Activated naive CD8-positive, alpha-beta T cell treated with anti-CD3 and anti-CD28 coated beads, Interleukin-2, amount 10 ng/mL, durations not matched to agents 7 days and 5 days (primary cell): Measurements from ENCODE around the gene TMEM176B. TPM values are rescaled to one million over a fixed set of nuclear protein-coding genes. Genes with fewer than 3 reads are reported as not detected.
A peak's percentile ranks its signal among the peaks of the same experiment; 100 is the strongest.
"Not testable (repeated sequence)": the region's sequence is repeated elsewhere in the genome, so short reads cannot be mapped to it uniquely, and the experiment has no call there.

Experiments
- ATAC-seq: fragments of 150-1000 bp; cut with Tn5 transposase; one replicate; pipeline ENCODE4 v1.10.0; 2021; ENCODE audit warnings: low read depth, moderate library complexity
- POLR2A ChIA-PET: fragments of 350-600 bp; sonication (Branson Sonifier 250); formaldehyde crosslinking; loops from one replicate; lab custom pipeline; 2021; ENCODE audit warnings: antibody characterized with exemption; lab: Charles Lee
- DNase-seq: peaks from one replicate; pipeline ENCODE4 v3.0.0; 2021
- H3K27ac Mint-ChIP-seq: one replicate; pipeline ENCODE4 v1.8.0; 2022; ENCODE audit warnings: mild to moderate bottlenecking, mixed read lengths
- H3K27me3 Mint-ChIP-seq: one replicate; pipeline ENCODE4 v1.8.0; 2022; ENCODE audit warnings: mild to moderate bottlenecking, moderate library complexity, mixed read lengths
- H3K36me3 Mint-ChIP-seq: one replicate; pipeline ENCODE4 v1.8.0; 2021; ENCODE audit warnings: mild to moderate bottlenecking, mixed read lengths
- H3K4me1 Mint-ChIP-seq: one replicate; pipeline ENCODE4 v1.8.0; 2021; ENCODE audit warnings: mixed read lengths
- H3K4me3 Mint-ChIP-seq: one replicate; pipeline ENCODE4 v1.8.0; 2022; ENCODE audit warnings: mild to moderate bottlenecking, moderate library complexity, mixed read lengths
- H3K9me3 Mint-ChIP-seq: one replicate; pipeline ENCODE4 v1.8.0; 2021; ENCODE audit warnings: mixed read lengths
- total RNA-seq, 2 experiments: library from RNA; stranded (reverse); gene quantifications; one replicate each; pipeline ENCODE4 v1.2.3, GENCODE V29; 2021

TMEM176B gene
- total RNA-seq, 2 experiments from 2014 or later: 0.61 to 0.82 TPM

DNA sequence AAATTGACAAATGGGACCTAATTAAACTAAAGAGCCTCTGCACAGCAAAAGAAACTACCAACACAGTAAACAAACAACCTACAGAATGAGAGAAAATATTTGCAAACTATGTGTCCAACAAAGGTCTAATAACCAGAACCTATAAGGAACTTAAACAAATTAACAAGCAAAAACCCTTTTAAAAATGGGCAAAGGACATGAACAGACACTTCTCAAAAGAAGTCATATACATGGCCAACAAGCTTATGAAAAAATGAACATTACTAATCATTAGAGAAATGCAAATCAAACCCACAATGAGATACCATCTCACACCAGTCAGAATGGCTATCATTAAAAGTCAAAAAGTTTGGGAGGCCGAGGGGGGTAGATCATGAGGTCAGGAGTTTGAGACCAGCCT is 26.0 kb downstream of the TMEM176B start:
- H3K4me3 Mint-ChIP-seq, H3K4me1 Mint-ChIP-seq, H3K36me3 Mint-ChIP-seq, H3K27ac Mint-ChIP-seq, H3K9me3 Mint-ChIP-seq, POLR2A ChIA-PET, DNase-seq, ATAC-seq: not testable (repeated sequence)
- peaks cover 13% of the 10 kb centered on the region for H3K27me3 Mint-ChIP-seq

- H3K27me3 Mint-ChIP-seq: peaks cover 7% of the 10 kb centered on the region
- no peak overlapping the region for H3K4me3 Mint-ChIP-seq
- no peak overlapping the region for H3K27ac Mint-ChIP-seq
- DNase-seq (no peak), ATAC-seq (no peak)
- POLR2A ChIA-PET: interaction anchor here (0.7 kb wide), 1 partner anchor 30 kb away, joined by 3 read pairs; the partner anchor contains the start of gene TMEM176B
- H3K36me3 Mint-ChIP-seq: no peaks in the 10 kb centered on the region
- H3K9me3 Mint-ChIP-seq: peaks cover 3% of the 10 kb centered on the region
- H3K4me1 Mint-ChIP-seq: no peaks in the 10 kb centered on the region
Measured at GRCh38 chr7:150769768-150770167, 30.4 kb downstream of the TMEM176B start.

DNA sequence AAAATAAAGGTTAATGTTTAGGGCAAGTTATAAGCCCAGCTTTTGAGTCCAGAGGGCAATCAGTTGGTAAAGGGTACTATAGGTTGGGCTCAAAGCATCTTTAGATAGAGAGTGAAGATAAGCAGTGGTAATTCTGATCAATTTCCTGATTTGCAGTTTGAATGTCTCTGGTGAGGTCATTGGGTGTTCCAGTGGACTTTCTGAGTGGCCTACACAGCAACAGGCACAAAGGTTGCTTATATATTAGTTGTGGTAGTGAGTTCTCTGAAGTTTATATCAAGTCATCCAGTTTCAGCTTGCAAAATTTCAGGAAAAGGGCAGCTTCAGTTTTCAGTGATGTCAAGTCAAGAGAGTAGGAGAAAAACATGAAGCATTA is 33.8 kb downstream of the TMEM176B start:
- Mint-ChIP-seq H3K36me3 (peaks cover 8% of the 10 kb centered on the region), H3K9me3 (peaks cover 1% of the 10 kb centered on the region), H3K4me1 (no peaks in the 10 kb centered on the region), H3K4me3 (no peak overlapping the region), H3K27ac (no peak overlapping the region), H3K27me3 (no peaks in the 10 kb centered on the region)
- POLR2A ChIA-PET: no interaction called here
- ATAC-seq (no peak), DNase-seq (no peak)

DNA sequence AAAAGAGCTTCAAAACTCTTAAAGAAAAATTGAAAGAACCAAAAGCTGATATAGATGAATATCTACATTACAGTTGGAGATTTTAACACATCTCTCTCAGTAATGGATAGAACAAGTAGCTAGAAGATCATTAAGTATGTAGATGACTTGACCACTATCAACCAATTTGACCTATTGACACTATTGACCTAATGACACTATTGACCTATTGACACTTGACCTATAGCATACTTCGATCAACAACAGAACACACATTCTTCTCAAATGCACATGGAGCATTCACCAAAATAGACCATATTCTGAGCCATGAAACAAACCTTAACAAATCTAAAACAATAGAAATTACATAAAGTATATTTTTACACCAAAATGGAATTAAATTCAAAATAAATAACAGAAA is 40.7 kb downstream of the TMEM176B start:
- Mint-ChIP-seq H3K27ac (no peak overlapping the region), H3K4me1 (peaks cover 22% of the 10 kb centered on the region), H3K27me3 (no peaks in the 10 kb centered on the region), H3K9me3 (peaks cover 5% of the 10 kb centered on the region), H3K4me3 (no peak overlapping the region), H3K36me3 (peaks cover 11% of the 10 kb centered on the region)
- DNase-seq (no peak), ATAC-seq (no peak)
- POLR2A ChIA-PET: no interaction called here

- no peak for DNase-seq
- H3K36me3 Mint-ChIP-seq: peaks cover 8% of the 10 kb centered on the region
- H3K27me3 Mint-ChIP-seq: no peaks in the 10 kb centered on the region
- POLR2A ChIA-PET: interaction anchor here (0.5 to 3.9 kb wide), 5 partner anchors 236 to 352 kb away, joined by 3 to 67 read pairs (median 6); partner anchors contain the start of genes GIMAP7 and GIMAP8
- peak overlapping the region; percentile 85 for H3K4me3 Mint-ChIP-seq
- peaks cover 5% of the 10 kb centered on the region for H3K9me3 Mint-ChIP-seq
- no peak for ATAC-seq
- H3K27ac Mint-ChIP-seq: peak overlapping the region; percentile 91
- peaks cover 38% of the 10 kb centered on the region for H3K4me1 Mint-ChIP-seq
Measured at GRCh38 chr7:150756858-150757257, 43.3 kb downstream of the TMEM176B start.

GRCh38 chr7:150756166-150756565 is 44.0 kb downstream of the TMEM176B start:
- POLR2A ChIA-PET: interaction anchor here (0.5 to 3.9 kb wide), 32 partner anchors 13 to 433 kb away, joined by 3 to 67 read pairs (median 5); partner anchors contain the start of genes ABCB8, ACTR3C, GIMAP1 and GIMAP2
- H3K4me1 Mint-ChIP-seq: peaks cover 41% of the 10 kb centered on the region
- peaks cover 2% of the 10 kb centered on the region for H3K9me3 Mint-ChIP-seq
- H3K27ac Mint-ChIP-seq: peak overlapping the region; percentile 91
- H3K27me3 Mint-ChIP-seq: no peaks in the 10 kb centered on the region
- ATAC-seq: no peak
- DNase-seq: no peak
- peak overlapping the region; percentile 85 for H3K4me3 Mint-ChIP-seq
- peaks cover 1% of the 10 kb centered on the region for H3K36me3 Mint-ChIP-seq

DNA sequence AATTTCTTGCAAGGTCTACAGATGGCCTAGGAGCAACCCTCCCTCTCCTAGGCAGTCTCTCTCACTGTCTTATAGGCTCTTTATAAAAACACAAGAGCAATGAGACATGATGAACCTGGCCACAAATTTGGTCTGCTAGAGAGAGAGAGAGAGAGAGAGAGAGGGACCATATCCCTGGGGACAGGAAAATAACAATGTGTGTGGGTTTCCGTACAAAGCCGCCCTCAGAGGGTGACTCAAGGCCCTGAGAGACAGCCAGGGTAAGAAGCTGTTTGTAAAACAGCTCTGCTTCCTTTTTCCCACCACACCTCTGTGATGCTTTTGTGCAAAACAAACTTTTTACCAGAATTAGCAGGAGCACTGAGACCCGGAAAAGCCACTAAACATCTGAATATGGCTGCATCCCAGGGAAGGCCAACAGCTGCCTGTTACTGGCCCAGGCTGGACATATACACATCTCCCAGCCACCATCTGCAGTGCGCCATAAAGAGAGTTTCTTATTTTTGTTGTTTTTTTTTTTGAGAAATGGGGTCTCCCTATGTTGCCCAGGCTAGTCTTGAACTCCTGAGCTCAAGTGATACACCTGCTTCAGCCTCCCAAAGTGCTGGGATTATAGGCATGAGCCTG is 44.6 kb downstream of the TMEM176B start:
- POLR2A ChIA-PET: interaction anchor here (0.6 to 3.9 kb wide), 37 partner anchors 12 to 432 kb away, joined by 3 to 67 read pairs (median 5); partner anchors contain the start of genes ABCB8, ACTR3C, GIMAP1 and GIMAP2
- H3K4me3 Mint-ChIP-seq: peak overlapping the region; percentile 85
- H3K4me1 Mint-ChIP-seq: peaks cover 45% of the 10 kb centered on the region
- ATAC-seq (peak; percentile 87), DNase-seq (peak; percentile 50)
- H3K36me3 Mint-ChIP-seq: no peaks in the 10 kb centered on the region
- H3K27ac Mint-ChIP-seq: peak overlapping the region; percentile 91
- peaks cover 2% of the 10 kb centered on the region for H3K9me3 Mint-ChIP-seq
- no peaks in the 10 kb centered on the region for H3K27me3 Mint-ChIP-seq

GRCh38 chr7:150754951-150755350 is 45.2 kb downstream of the TMEM176B start:
- ATAC-seq: peak; percentile 39
- Mint-ChIP-seq H3K27me3 (no peaks in the 10 kb centered on the region), H3K36me3 (no peaks in the 10 kb centered on the region), H3K4me1 (peaks cover 49% of the 10 kb centered on the region), H3K27ac (peak overlapping the region; percentile 91), H3K9me3 (peaks cover 2% of the 10 kb centered on the region), H3K4me3 (peak overlapping the region; percentile 85)
- POLR2A ChIA-PET: interaction anchor here (0.7 to 3.9 kb wide), 28 partner anchors 12 to 432 kb away, joined by 3 to 67 read pairs (median 5); partner anchors contain the start of genes ACTR3C, GIMAP1, GIMAP2 and GIMAP4
- no peak for DNase-seq

GRCh38 chr7:150753826-150754603 is 46.1 kb downstream of the TMEM176B start:
- peak; percentile 23 for ATAC-seq
- no peaks in the 10 kb centered on the region for H3K36me3 Mint-ChIP-seq
- no peak for DNase-seq
- H3K9me3 Mint-ChIP-seq: no peaks in the 10 kb centered on the region
- H3K4me3 Mint-ChIP-seq: peak overlapping the region; percentile 55
- peaks cover 55% of the 10 kb centered on the region for H3K4me1 Mint-ChIP-seq
- POLR2A ChIA-PET: interaction anchor here (0.7 to 3.9 kb wide), 7 partner anchors 11 to 347 kb away, joined by 3 to 67 read pairs (median 28); partner anchors contain the start of genes GIMAP1, GIMAP4, GIMAP5 and GIMAP8
- H3K27ac Mint-ChIP-seq: peak overlapping the region; percentile 92
- H3K27me3 Mint-ChIP-seq: peaks cover 2% of the 10 kb centered on the region

DNA sequence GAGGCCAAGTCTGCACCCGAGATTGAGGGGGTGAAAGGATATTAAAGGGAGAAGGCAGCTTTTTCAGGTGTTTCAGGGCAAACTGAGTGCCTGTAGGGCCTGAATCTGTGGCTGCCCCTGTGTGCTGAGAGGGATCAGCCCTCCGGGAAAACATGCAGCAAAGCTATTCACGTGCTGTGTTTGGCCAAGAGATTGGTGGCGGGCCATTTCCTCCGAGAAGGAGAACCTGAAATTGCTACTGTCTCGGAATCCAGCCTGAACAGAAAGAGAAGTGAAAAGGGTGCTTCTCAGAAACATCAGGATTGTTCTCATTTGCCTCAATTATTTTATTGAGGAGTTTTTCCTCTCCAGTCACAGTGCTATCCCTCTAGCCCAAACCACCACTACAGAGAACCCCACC is 46.9 kb downstream of the TMEM176B start:
- Mint-ChIP-seq H3K4me1 (peaks cover 63% of the 10 kb centered on the region), H3K27me3 (peaks cover 2% of the 10 kb centered on the region), H3K4me3 (no peak overlapping the region), H3K36me3 (no peaks in the 10 kb centered on the region), H3K27ac (peak overlapping the region; percentile 57), H3K9me3 (no peaks in the 10 kb centered on the region)
- DNase-seq (no peak), ATAC-seq (no peak)
- POLR2A ChIA-PET: interaction anchor here (2.7 to 3.8 kb wide), 2 partner anchors 10 to 36 kb away, joined by 28 to 38 read pairs; partner anchors contain the start of gene GIMAP1

GRCh38 chr7:150751702-150752101 is 48.5 kb downstream of the TMEM176B start:
- DNase-seq (no peak), ATAC-seq (no peak)
- Mint-ChIP-seq H3K27ac (no peak overlapping the region), H3K4me1 (peaks cover 74% of the 10 kb centered on the region), H3K27me3 (peaks cover 2% of the 10 kb centered on the region), H3K4me3 (no peak overlapping the region), H3K36me3 (peaks cover 5% of the 10 kb centered on the region), H3K9me3 (no peaks in the 10 kb centered on the region)
- POLR2A ChIA-PET: no interaction called here

- peaks cover 2% of the 10 kb centered on the region for H3K27me3 Mint-ChIP-seq
- H3K4me1 Mint-ChIP-seq: peaks cover 69% of the 10 kb centered on the region
- H3K36me3 Mint-ChIP-seq: peaks cover 31% of the 10 kb centered on the region
- ATAC-seq (peak; percentile 51), DNase-seq (no peak)
- peak overlapping the region; percentile 50 for H3K27ac Mint-ChIP-seq
- no peaks in the 10 kb centered on the region for H3K9me3 Mint-ChIP-seq
- POLR2A ChIA-PET: interaction anchor here (0.8 to 2.4 kb wide), 5 partner anchors 10 to 297 kb away, joined by 3 to 9 read pairs (median 4); partner anchors contain the start of genes GIMAP1, GIMAP2 and GIMAP7
- H3K4me3 Mint-ChIP-seq: no peak overlapping the region
Measured at GRCh38 chr7:150748376-150748775, 51.8 kb downstream of the TMEM176B start.

DNA sequence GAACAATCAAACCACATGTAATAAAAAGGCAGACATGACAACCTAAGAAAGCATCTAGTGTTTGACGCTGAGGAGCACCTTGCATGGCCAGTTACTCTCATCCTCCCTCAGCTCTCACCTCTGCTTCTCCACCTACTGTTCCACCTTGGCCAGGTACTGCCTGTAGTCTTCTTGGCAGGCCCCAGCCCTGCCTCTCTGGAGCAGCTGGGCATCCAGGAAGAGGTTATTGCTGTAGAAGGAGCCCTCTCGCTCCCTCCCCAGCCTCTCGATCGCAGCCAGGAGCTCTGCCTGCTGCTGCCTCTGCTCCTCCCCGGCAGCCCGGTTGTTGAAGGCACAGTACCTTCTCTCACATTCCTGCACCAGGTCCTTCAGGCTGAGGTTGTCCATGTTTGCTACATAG is 53.2 kb downstream of the TMEM176B start:
- Mint-ChIP-seq H3K4me3 (peak overlapping the region; percentile 17), H3K27ac (peak overlapping the region; percentile 54), H3K9me3 (no peaks in the 10 kb centered on the region), H3K4me1 (peaks cover 76% of the 10 kb centered on the region), H3K27me3 (peaks cover 2% of the 10 kb centered on the region), H3K36me3 (peaks cover 46% of the 10 kb centered on the region)
- ATAC-seq (no peak), DNase-seq (no peak)
- POLR2A ChIA-PET: interaction anchor here (0.7 to 2.5 kb wide), 3 partner anchors 61 to 296 kb away, joined by 3 to 6 read pairs (median 3); partner anchors contain the start of genes GIMAP2, GIMAP4 and GIMAP8
